ENCODE results near the gene DUOX1.

DNA sequence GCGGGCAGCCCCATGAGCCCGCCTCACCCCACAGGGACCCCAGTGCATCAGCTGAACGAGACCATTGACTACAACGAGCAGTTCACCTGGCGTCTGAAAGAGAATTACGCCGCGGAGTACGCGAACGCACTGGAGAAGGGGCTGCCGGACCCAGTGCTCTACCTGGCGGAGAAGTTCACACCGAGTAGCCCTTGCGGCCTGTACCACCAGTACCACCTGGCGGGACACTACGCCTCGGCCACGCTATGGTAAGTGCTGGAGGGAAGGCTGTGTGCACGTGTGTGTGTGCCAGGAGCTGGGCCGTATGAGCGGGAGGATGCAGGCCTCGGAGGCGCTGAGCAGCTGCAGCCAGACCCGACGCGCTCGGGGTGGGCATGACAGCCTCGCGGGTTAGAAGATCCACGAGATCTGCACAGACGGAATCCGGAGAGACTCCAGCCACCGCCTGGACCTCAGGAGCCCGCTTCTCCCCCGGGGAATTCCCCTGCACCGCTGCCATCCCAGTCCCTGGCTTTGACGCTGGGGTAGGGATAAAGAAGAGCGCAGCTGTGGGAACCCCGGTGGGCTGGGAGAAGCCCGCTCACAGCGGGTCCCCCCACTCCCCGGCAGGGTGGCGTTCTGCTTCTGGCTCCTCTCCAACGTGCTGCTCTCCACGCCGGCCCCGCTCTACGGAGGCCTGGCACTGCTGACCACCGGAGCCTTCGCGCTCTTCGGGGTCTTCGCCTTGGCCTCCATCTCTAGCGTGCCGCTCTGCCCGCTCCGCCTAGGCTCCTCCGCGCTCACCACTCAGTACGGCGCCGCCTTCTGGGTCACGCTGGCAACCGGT is 13.1 kb upstream of the DUOX1 start:
- TF ChIP-seq, protein P1, sequence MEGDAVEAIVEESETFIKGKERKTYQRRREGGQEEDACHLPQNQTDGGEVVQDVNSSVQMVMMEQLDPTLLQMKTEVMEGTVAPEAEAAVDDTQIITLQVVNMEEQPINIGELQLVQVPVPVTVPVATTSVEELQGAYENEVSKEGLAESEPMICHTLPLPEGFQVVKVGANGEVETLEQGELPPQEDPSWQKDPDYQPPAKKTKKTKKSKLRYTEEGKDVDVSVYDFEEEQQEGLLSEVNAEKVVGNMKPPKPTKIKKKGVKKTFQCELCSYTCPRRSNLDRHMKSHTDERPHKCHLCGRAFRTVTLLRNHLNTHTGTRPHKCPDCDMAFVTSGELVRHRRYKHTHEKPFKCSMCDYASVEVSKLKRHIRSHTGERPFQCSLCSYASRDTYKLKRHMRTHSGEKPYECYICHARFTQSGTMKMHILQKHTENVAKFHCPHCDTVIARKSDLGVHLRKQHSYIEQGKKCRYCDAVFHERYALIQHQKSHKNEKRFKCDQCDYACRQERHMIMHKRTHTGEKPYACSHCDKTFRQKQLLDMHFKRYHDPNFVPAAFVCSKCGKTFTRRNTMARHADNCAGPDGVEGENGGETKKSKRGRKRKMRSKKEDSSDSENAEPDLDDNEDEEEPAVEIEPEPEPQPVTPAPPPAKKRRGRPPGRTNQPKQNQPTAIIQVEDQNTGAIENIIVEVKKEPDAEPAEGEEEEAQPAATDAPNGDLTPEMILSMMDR (IDR thresholded peaks at IDR 0.05) = no peak
- no peak for TF ChIP-seq POLR2A (IDR thresholded peaks at IDR 0.05)
